ENCODE data around the gene CCNC. TPM values are rescaled to one million over a fixed set of nuclear protein-coding genes. Genes with fewer than 3 reads are reported as not detected.

CCNC gene
- total RNA-seq, 6 experiments from 2014 or later = 40.9 to 46.3 (median 43.1) TPM

- peaks cover 42% of the 10 kb centered on the region for H3K27me3 Mint-ChIP-seq (ENCODE audit: insufficient read depth)
These were observed 20.3 kb upstream of the CCNC start for GRCh38 chr6:99588618-99589289.

GRCh38 chr6:99587792-99588191 is 19.3 kb upstream of the CCNC start:
- H3K4me3 Mint-ChIP-seq = no peak overlapping the region
- no peaks in the 10 kb centered on the region for H3K36me3 Mint-ChIP-seq (ENCODE audit: low read depth)
- H3K27ac Mint-ChIP-seq = no peak overlapping the region
- no peak for TF ChIP-seq CTCF (IDR thresholded peaks at IDR 0.05)
- peaks cover 41% of the 10 kb centered on the region for H3K27me3 Mint-ChIP-seq (ENCODE audit: insufficient read depth)
- H3K9me3 Mint-ChIP-seq = no peaks in the 10 kb centered on the region
- no peak for DNase-seq
- H3K4me1 Mint-ChIP-seq (ENCODE audit: low read depth) = peaks cover 15% of the 10 kb centered on the region; the same call in 1 of the 2 replicates

More at GRCh38 chr6:99588618-99589289, 20.3 kb upstream of the CCNC start:
- DNase-seq = peak; percentile 50
- TF ChIP-seq CTCF (IDR thresholded peaks at IDR 0.05) = peak; percentile 60
- peak overlapping the region; percentile 86 for H3K4me3 Mint-ChIP-seq
- no peak overlapping the region for H3K27ac Mint-ChIP-seq
- H3K4me1 Mint-ChIP-seq (ENCODE audit: low read depth) = peaks cover 15% of the 10 kb centered on the region; the same call in 1 of the 2 replicates
- H3K9me3 Mint-ChIP-seq = no peaks in the 10 kb centered on the region
- no peaks in the 10 kb centered on the region for H3K36me3 Mint-ChIP-seq (ENCODE audit: low read depth)

GRCh38 chr6:99579781-99580180 is 11.3 kb upstream of the CCNC start:
- no peaks in the 10 kb centered on the region for H3K9me3 Mint-ChIP-seq
- no peak overlapping the region for H3K4me3 Mint-ChIP-seq
- no peak for TF ChIP-seq CTCF (IDR thresholded peaks at IDR 0.05)
- H3K27ac Mint-ChIP-seq = no peak overlapping the region
- H3K36me3 Mint-ChIP-seq (ENCODE audit: low read depth) = no peaks in the 10 kb centered on the region
- H3K4me1 Mint-ChIP-seq (ENCODE audit: low read depth) = no peaks in the 10 kb centered on the region
- peaks cover 3% of the 10 kb centered on the region; the same call in 1 of the 2 replicates for H3K27me3 Mint-ChIP-seq (ENCODE audit: insufficient read depth)
- no peak for DNase-seq

GRCh38 chr6:99575544-99576227 is 7.2 kb upstream of the CCNC start:
- H3K4me1 Mint-ChIP-seq (ENCODE audit: low read depth) = no peaks in the 10 kb centered on the region
- H3K27ac Mint-ChIP-seq = no peak overlapping the region
- no peaks in the 10 kb centered on the region; the same call in 1 of the 2 replicates for H3K27me3 Mint-ChIP-seq (ENCODE audit: insufficient read depth)
- no peak for DNase-seq
- no peak for TF ChIP-seq CTCF (IDR thresholded peaks at IDR 0.05)
- H3K4me3 Mint-ChIP-seq = no peak overlapping the region
- H3K36me3 Mint-ChIP-seq (ENCODE audit: low read depth) = no peaks in the 10 kb centered on the region
- H3K9me3 Mint-ChIP-seq = no peaks in the 10 kb centered on the region

- Mint-ChIP-seq H3K36me3 (ENCODE audit: low read depth) (no peaks in the 10 kb centered on the region), H3K4me3 (no peak overlapping the region), H3K27ac (no peak overlapping the region; the same call in 1 of the 2 replicates), H3K27me3 (ENCODE audit: insufficient read depth) (no peaks in the 10 kb centered on the region), H3K9me3 (no peaks in the 10 kb centered on the region), H3K4me1 (ENCODE audit: low read depth) (no peaks in the 10 kb centered on the region)
- TF ChIP-seq CTCF (IDR thresholded peaks at IDR 0.05) = no peak
- no peak for DNase-seq
These were observed 5.6 kb upstream of the CCNC start for GRCh38 chr6:99573980-99574617.

Data from HFFc6 (cell line).